Stimulated activated CD4-positive, alpha-beta T cell treated with anti-CD3 and anti-CD28 coated beads, Interleukin-2, amount 100 ng/mL, for 48 hours (primary cell): ENCODE measurements around the gene GPATCH8.
A peak's percentile ranks its signal among the peaks of the same experiment; 100 is the strongest.
"Not testable (repeated sequence)": the region's sequence is repeated elsewhere in the genome, so short reads cannot be mapped to it uniquely, and the experiment has no call there.

Source experiments
- DNase-seq, 2 donors: peaks; one replicate each; pipeline ENCODE4 v3.0.0-alpha.2; 2020

Gene GPATCH8

GRCh38 chr17:44369414-44370023 lies 133.7 kb downstream of the GPATCH8 start:
- DNase-seq, result not testable (repeated sequence)

- not testable (repeated sequence) for DNase-seq
These were observed 134.6 kb downstream of the GPATCH8 start for GRCh38 chr17:44368391-44369243.

- no peak for DNase-seq
These were observed 135.8 kb downstream of the GPATCH8 start for GRCh38 chr17:44367231-44367979.

- not testable (repeated sequence) for DNase-seq
These were observed 138.2 kb downstream of the GPATCH8 start for GRCh38 chr17:44365051-44365450.

- peak; percentile 59 to 68 for DNase-seq
These were observed 139.5 kb downstream of the GPATCH8 start, which contains the start of gene FAM171A2 for GRCh38 chr17:44363613-44364159. FAM171A2 (minus strand) TSS chr17:44363853; CDS start chr17:44363714, 139 bp downstream.

- no peak for DNase-seq
These were observed 140.1 kb downstream of the GPATCH8 start for GRCh38 chr17:44362949-44363612.

- DNase-seq, result no peak
These were observed 140.7 kb downstream of the GPATCH8 start for GRCh38 chr17:44362459-44362948.

GRCh38 chr17:44361292-44362260 lies 141.6 kb downstream of the GPATCH8 start:
- no peak for DNase-seq

- no peak for DNase-seq
These were observed 142.4 kb downstream of the GPATCH8 start for GRCh38 chr17:44360826-44361225.

- DNase-seq, result no peak
These were observed 143.1 kb downstream of the GPATCH8 start for GRCh38 chr17:44360144-44360533.

GRCh38 chr17:44359458-44360143 lies 143.6 kb downstream of the GPATCH8 start:
- DNase-seq, result no peak

GRCh38 chr17:44359006-44359405 lies 144.2 kb downstream of the GPATCH8 start:
- DNase-seq, result no peak

- no peak for DNase-seq
These were observed 145.1 kb downstream of the GPATCH8 start for GRCh38 chr17:44358066-44358465.

- DNase-seq, result no peak
These were observed 147.0 kb downstream of the GPATCH8 start for GRCh38 chr17:44356241-44356640.

GRCh38 chr17:44355642-44356099 lies 147.5 kb downstream of the GPATCH8 start:
- DNase-seq, result no peak

- peak; percentile 39 to 58 for DNase-seq
These were observed 148.3 kb downstream of the GPATCH8 start for GRCh38 chr17:44354582-44355561.

GRCh38 chr17:44353672-44354331 lies 149.4 kb downstream of the GPATCH8 start:
- no peak for DNase-seq
